Keratinocyte (primary cell): ENCODE measurements around the gene CCDC127. TPM values are rescaled to one million over a fixed set of nuclear protein-coding genes. Genes with fewer than 3 reads are reported as not detected.

Experiments used
- DNase-seq: peaks from one replicate; pipeline ENCODE4 v3.0.0-alpha.2; 2011; ENCODE audit warnings: low read depth, missing footprints, low spot score
- FAIRE-seq: peaks from 2 replicates; lab custom pipeline; 2011; peaks lifted over from hg19 to GRCh38; lab: Jason Lieb, UNC
- H2AFZ ChIP-seq: 2 replicates; pipeline ENCODE4 v1.6.0; 2012; ENCODE audit warnings: low read length, control low read depth, inconsistent platforms; ENCODE audit not compliant: control insufficient read depth
- H3K27ac ChIP-seq: 2 replicates; pipeline ENCODE4 v1.5.1; 2011; ENCODE audit warnings: low read length; ENCODE audit not compliant: control insufficient read depth, insufficient read depth
- H3K27me3 ChIP-seq: 3 replicates; pipeline ENCODE4 v1.6.0; 2011; ENCODE audit warnings: low read length; ENCODE audit not compliant: control insufficient read depth, insufficient read depth; ENCODE audit errors: extremely low read depth
- H3K36me3 ChIP-seq, 2 experiments: 2 replicates in 1 of 2; 3 replicates in 1 of 2; pipeline ENCODE4 v1.5.1; 2011; ENCODE audit warnings: low read length in 2 of 2, mild to moderate bottlenecking in 1 of 2; ENCODE audit not compliant: control insufficient read depth in 2 of 2, insufficient read depth in 2 of 2; ENCODE audit errors: extremely low read depth in 1 of 2
- H3K4me1 ChIP-seq: 3 replicates; pipeline ENCODE4 v1.5.1; 2011; ENCODE audit warnings: low read length; ENCODE audit not compliant: control insufficient read depth, insufficient read depth; ENCODE audit errors: extremely low read depth
- H3K4me2 ChIP-seq: 3 replicates; pipeline ENCODE4 v1.6.0; 2011; ENCODE audit warnings: low read depth, low read length; ENCODE audit not compliant: control insufficient read depth, insufficient read depth; ENCODE audit errors: extremely low read depth
- H3K4me3 ChIP-seq, 3 experiments: fragments of 200-600 bp in 1 of 3; sonication (generic) in 1 of 3; 2 replicates in 2 of 3; 3 replicates in 1 of 3; pipeline ENCODE4 v1.5.1; 2011 to 2016; ENCODE audit warnings: low read length in 3 of 3, mild to moderate bottlenecking in 3 of 3, control low read depth in 2 of 3, inconsistent platforms in 1 of 3, low read depth in 1 of 3, mixed read lengths in 1 of 3, mixed run types in 1 of 3, moderate library complexity in 1 of 3; ENCODE audit not compliant: control insufficient read depth in 2 of 3, insufficient read depth in 2 of 3; ENCODE audit errors: extremely low read depth in 1 of 3
- H3K79me2 ChIP-seq: 2 replicates; pipeline ENCODE4 v1.6.0; 2012; ENCODE audit warnings: low read length; ENCODE audit not compliant: control insufficient read depth, insufficient read depth
- H3K9ac ChIP-seq: 3 replicates; pipeline ENCODE4 v1.6.0; 2011; ENCODE audit warnings: low read length; ENCODE audit not compliant: control insufficient read depth, insufficient read depth; ENCODE audit errors: extremely low read depth
- H3K9me1 ChIP-seq: 3 replicates; pipeline ENCODE4 v1.6.0; 2011; ENCODE audit warnings: low read length; ENCODE audit not compliant: control insufficient read depth, insufficient read depth; ENCODE audit errors: extremely low read depth
- H3K9me3 ChIP-seq: 2 replicates; pipeline ENCODE4 v1.5.1; 2012; ENCODE audit warnings: low read depth, low read length; ENCODE audit not compliant: control insufficient read depth
- H4K20me1 ChIP-seq: 3 replicates; pipeline ENCODE4 v1.6.0; 2011; ENCODE audit warnings: low read length; ENCODE audit not compliant: control insufficient read depth, insufficient read depth; ENCODE audit errors: extremely low read depth
- EZH2 ChIP-seq: IDR thresholded peaks from one replicate; pipeline ENCODE4 v1.6.1; 2012; ENCODE audit warnings: inconsistent platforms, mild to moderate bottlenecking, low read length, moderate library complexity
- dilution Hi-C: fragments of 300-500 bp; cut with MboI; formaldehyde crosslinking; loops from one replicate; pipeline ENCODE4 v1.7.0; 2020; ENCODE audit warnings: low sequenced_read_pairs; ENCODE audit not compliant: extremely low pct_ligation_motif_present
- polyA plus RNA-seq, 5 experiments: library from polyadenylated mRNA; depleted of rRNA in 3 of 5; stranded (reverse) in 3 of 5; stranded (forward) in 1 of 5; unstranded in 1 of 5; fragments of >200 nt; gene quantifications; 1 replicate in 1 of 5; 2 replicates in 3 of 5; 3 replicates in 1 of 5; pipeline versions ENCODE4 v1.2.1 to v1.2.3, GENCODE V29; 2011 to 2012; ENCODE audit warnings: missing spikeins in 2 of 5, low read depth in 1 of 5, low replicate concordance in 1 of 5
- TF ChIP-seq, protein P1 (sequence below), 3 experiments: IDR thresholded peaks in 1 of 3; conservative IDR thresholded peaks in 1 of 3; optimal IDR thresholded peaks in 1 of 3; 2 replicates in 2 of 3; 3 replicates in 1 of 3; pipeline versions ENCODE3 to v1.5.1; 2011; ENCODE audit warnings: low read length in 3 of 3, mild to moderate bottlenecking in 3 of 3, moderate library complexity in 2 of 3, control low read depth in 1 of 3, inconsistent platforms in 1 of 3; ENCODE audit not compliant: insufficient read depth in 2 of 3; ENCODE audit errors: extremely low read depth in 1 of 3

Gene CCDC127
- polyA plus RNA-seq, 1 donor (not counting 4 experiments of a cell fraction or from before 2014, with no cell fraction given), result 4.9 TPM

GRCh38 chr5:203246-203930, 14.6 kb downstream of the CCDC127 start:
- no peaks in the 10 kb centered on the region for H3K27me3 ChIP-seq
- DNase-seq, result no peak
- no peak overlapping the region for H3K27ac ChIP-seq
- no peaks in the 10 kb centered on the region for H3K4me1 ChIP-seq
- H3K9me3 ChIP-seq, result no peaks in the 10 kb centered on the region
- no peak overlapping the region for H2AFZ ChIP-seq
- H4K20me1 ChIP-seq, result no peaks in the 10 kb centered on the region
- H3K36me3 ChIP-seq, result peaks cover 10 to 22% of the 10 kb centered on the region in 2 experiments
- H3K79me2 ChIP-seq, result peaks cover 20% of the 10 kb centered on the region
- TF ChIP-seq EZH2, result no peak
- TF ChIP-seq, protein P1, sequence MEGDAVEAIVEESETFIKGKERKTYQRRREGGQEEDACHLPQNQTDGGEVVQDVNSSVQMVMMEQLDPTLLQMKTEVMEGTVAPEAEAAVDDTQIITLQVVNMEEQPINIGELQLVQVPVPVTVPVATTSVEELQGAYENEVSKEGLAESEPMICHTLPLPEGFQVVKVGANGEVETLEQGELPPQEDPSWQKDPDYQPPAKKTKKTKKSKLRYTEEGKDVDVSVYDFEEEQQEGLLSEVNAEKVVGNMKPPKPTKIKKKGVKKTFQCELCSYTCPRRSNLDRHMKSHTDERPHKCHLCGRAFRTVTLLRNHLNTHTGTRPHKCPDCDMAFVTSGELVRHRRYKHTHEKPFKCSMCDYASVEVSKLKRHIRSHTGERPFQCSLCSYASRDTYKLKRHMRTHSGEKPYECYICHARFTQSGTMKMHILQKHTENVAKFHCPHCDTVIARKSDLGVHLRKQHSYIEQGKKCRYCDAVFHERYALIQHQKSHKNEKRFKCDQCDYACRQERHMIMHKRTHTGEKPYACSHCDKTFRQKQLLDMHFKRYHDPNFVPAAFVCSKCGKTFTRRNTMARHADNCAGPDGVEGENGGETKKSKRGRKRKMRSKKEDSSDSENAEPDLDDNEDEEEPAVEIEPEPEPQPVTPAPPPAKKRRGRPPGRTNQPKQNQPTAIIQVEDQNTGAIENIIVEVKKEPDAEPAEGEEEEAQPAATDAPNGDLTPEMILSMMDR (optimal IDR thresholded peaks at IDR 0.05 in 1 of 3, IDR thresholded peaks at IDR 0.05 in 1 of 3, conservative IDR thresholded peaks at IDR 0.05 in 1 of 3; ENCODE audit: extremely low read depth in 1 of 3, insufficient read depth in 2 of 3, low read length in 3 of 3), result no peak
- no peak overlapping the region for H3K4me3 ChIP-seq
- no peaks in the 10 kb centered on the region for H3K9me1 ChIP-seq
- H3K4me2 ChIP-seq, result no peak overlapping the region
- no peak overlapping the region for H3K9ac ChIP-seq
- dilution Hi-C loops, result no loop called here
- no peak for FAIRE-seq

- no peaks in the 10 kb centered on the region for H3K9me3 ChIP-seq
- no peaks in the 10 kb centered on the region for H3K9me1 ChIP-seq
- no peak overlapping the region for H3K9ac ChIP-seq
- peaks cover 6 to 22% of the 10 kb centered on the region in 2 experiments for H3K36me3 ChIP-seq
- TF ChIP-seq EZH2, result no peak
- TF ChIP-seq, protein P1 (optimal IDR thresholded peaks at IDR 0.05 in 1 of 3, IDR thresholded peaks at IDR 0.05 in 1 of 3, conservative IDR thresholded peaks at IDR 0.05 in 1 of 3; ENCODE audit: extremely low read depth in 1 of 3, insufficient read depth in 2 of 3, low read length in 3 of 3), result no peak
- no peaks in the 10 kb centered on the region for H4K20me1 ChIP-seq
- no peak overlapping the region for H2AFZ ChIP-seq
- H3K4me2 ChIP-seq, result no peak overlapping the region
- H3K27me3 ChIP-seq, result no peaks in the 10 kb centered on the region
- peaks cover 4% of the 10 kb centered on the region for H3K79me2 ChIP-seq
- no peak for DNase-seq
- no peak overlapping the region for H3K27ac ChIP-seq
- no peak overlapping the region for H3K4me3 ChIP-seq
- FAIRE-seq, result no peak
- dilution Hi-C loops, result no loop called here
- no peaks in the 10 kb centered on the region for H3K4me1 ChIP-seq
Observed at GRCh38 chr5:201672-202071, 16.3 kb downstream of the CCDC127 start.
